Measurements from ENCODE around the gene HIKESHI.
"Not testable (repeated sequence)": the region's sequence is repeated elsewhere in the genome, so short reads cannot be mapped to it uniquely, and the experiment has no call there.

The HIKESHI gene

DNA sequence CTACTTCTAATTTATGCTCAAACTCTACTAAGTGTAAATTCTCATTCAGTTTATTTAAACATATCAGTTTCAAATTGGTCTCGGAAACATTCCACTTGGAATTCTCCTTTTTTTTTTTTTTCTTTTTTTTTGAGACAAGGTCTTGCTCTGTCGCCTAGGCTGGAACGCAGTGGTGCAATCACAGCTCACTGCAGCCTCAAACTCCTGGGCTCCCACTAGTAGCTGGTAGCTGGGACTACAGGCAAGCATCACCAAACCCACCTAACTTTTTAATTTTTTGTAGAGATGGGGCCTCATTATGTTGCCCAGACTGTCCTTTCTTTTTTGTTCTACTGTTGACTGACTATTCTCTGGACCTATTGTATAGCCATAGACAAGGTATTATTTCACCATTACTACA is 39.3 kb downstream of the HIKESHI start:
- no peak overlapping the region for H3K4me3 ChIP-seq (ENCODE audit: insufficient read depth, low read depth, low read length, poor library complexity, severe bottlenecking)
- no peaks in the 10 kb centered on the region for H3K9me3 ChIP-seq (ENCODE audit: control insufficient read depth, low read length)
- no peak overlapping the region for H3K27ac ChIP-seq (ENCODE audit: insufficient read depth, low read length, poor library complexity, severe bottlenecking)
- H3K36me3 ChIP-seq (ENCODE audit: control insufficient read depth, insufficient read depth, low read length), result peaks cover 20% of the 10 kb centered on the region
- no peaks in the 10 kb centered on the region for H3K4me1 ChIP-seq (ENCODE audit: control insufficient read depth, insufficient read depth, low read length, poor library complexity, severe bottlenecking)
- DNase-seq, result no peak
- no peaks in the 10 kb centered on the region for H3K27me3 ChIP-seq (replicated peaks; ENCODE audit: control insufficient read depth, insufficient read depth, low read length, poor library complexity, severe bottlenecking)

DNA sequence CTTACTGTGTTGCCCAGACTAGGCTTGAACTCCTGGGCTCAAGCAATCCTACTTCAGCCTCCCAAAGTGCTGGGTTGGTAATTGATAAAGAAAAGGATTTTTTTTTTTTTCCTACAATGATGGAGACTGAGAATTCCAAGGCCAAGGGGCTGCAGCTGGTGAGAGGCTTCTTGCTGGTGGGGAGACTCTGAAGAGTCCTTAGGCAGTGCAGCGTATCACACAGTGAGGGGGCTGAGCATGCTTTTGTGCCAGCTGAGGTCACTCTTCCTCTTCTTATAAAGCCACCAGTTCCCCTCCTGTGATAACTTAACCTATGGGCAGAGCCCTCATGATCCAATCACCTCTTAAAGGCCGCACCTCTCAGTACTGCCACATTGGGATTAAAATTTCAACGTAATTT is 44.5 kb downstream of the HIKESHI start:
- DNase-seq, result no peak
- Histone ChIP-seq H3K27me3 (replicated peaks; ENCODE audit: control insufficient read depth, insufficient read depth, low read length, poor library complexity, severe bottlenecking) (no peaks in the 10 kb centered on the region), H3K4me1 (ENCODE audit: control insufficient read depth, insufficient read depth, low read length, poor library complexity, severe bottlenecking) (no peaks in the 10 kb centered on the region), H3K36me3 (ENCODE audit: control insufficient read depth, insufficient read depth, low read length) (peaks cover 9% of the 10 kb centered on the region), H3K4me3 (ENCODE audit: insufficient read depth, low read depth, low read length, poor library complexity, severe bottlenecking) (no peak overlapping the region), H3K9me3 (ENCODE audit: control insufficient read depth, low read length) (no peaks in the 10 kb centered on the region), H3K27ac (ENCODE audit: insufficient read depth, low read length, poor library complexity, severe bottlenecking) (no peak overlapping the region)

DNA sequence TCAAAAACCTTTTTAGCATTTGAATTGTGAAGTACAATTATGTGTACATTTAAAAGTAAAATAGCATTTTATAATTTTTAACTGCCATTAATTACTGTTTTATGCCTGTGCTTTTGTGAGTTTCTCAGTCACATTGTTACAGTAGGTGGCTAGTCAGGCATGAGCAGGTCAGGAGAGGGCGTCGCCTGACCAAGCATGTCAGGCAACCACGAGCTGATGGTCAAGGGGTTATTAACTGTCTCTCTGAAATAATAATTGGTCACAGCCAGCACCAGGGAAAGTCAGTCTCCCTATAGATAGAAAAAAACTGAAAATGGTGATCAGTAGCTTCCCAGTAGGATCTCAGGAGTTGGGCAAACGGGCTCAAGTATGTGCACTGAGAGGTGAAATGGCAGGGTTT is 53.2 kb downstream of the HIKESHI start:
- H3K4me3 ChIP-seq (ENCODE audit: insufficient read depth, low read depth, low read length, poor library complexity, severe bottlenecking), result no peak overlapping the region
- no peaks in the 10 kb centered on the region for H3K36me3 ChIP-seq (ENCODE audit: control insufficient read depth, insufficient read depth, low read length)
- no peak for DNase-seq
- no peaks in the 10 kb centered on the region for H3K27me3 ChIP-seq (replicated peaks; ENCODE audit: control insufficient read depth, insufficient read depth, low read length, poor library complexity, severe bottlenecking)
- H3K4me1 ChIP-seq (ENCODE audit: control insufficient read depth, insufficient read depth, low read length, poor library complexity, severe bottlenecking), result no peaks in the 10 kb centered on the region
- no peaks in the 10 kb centered on the region for H3K9me3 ChIP-seq (ENCODE audit: control insufficient read depth, low read length)
- H3K27ac ChIP-seq (ENCODE audit: insufficient read depth, low read length, poor library complexity, severe bottlenecking), result no peak overlapping the region

DNA sequence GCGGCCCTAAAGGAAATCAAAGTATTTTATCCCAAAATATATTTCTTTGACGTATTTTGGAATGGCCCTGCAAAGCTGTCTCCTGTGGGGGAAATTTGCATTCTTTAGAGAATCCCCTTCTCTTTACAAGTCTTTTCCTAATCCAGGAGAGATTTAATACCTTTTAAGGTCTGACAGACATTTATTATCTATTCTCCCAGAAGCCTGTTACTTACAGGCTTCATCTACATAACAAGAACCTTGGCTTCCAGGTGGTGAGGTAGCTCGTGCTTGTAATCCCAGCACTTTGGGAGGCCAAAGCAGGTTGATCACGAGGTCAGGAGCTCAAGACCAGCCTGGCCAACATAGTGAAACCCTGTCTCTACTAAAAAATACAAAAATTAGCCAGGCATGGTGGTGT is 55.4 kb downstream of the HIKESHI start:
- H3K4me3 ChIP-seq (ENCODE audit: insufficient read depth, low read depth, low read length, poor library complexity, severe bottlenecking); H3K4me1 ChIP-seq (ENCODE audit: control insufficient read depth, insufficient read depth, low read length, poor library complexity, severe bottlenecking); H3K36me3 ChIP-seq (ENCODE audit: control insufficient read depth, insufficient read depth, low read length); H3K27ac ChIP-seq (ENCODE audit: insufficient read depth, low read length, poor library complexity, severe bottlenecking); H3K27me3 ChIP-seq (replicated peaks; ENCODE audit: control insufficient read depth, insufficient read depth, low read length, poor library complexity, severe bottlenecking); DNase-seq; H3K9me3 ChIP-seq (ENCODE audit: control insufficient read depth, low read length): not testable (repeated sequence)

DNA sequence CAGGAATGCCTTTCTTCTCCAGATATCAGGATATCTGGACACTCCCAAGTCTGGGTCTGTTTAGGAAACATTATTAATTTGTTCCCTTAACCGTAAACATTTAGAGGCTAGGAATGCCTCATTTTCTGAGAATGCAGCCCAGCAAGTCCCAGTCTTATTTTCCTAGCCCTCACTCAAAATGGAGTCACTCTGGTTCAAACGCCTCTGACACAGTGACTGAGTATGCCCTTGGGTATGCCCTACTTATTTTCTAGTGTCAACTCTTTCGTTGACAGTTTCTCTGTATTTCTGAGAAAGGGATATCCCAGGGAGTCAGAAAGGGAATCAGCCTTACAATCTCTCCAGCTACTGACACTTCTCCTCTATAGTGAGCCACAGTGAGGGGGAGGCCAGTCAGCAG is 56.7 kb downstream of the HIKESHI start:
- H3K9me3 ChIP-seq (ENCODE audit: control insufficient read depth, low read length), result no peaks in the 10 kb centered on the region
- H3K36me3 ChIP-seq (ENCODE audit: control insufficient read depth, insufficient read depth, low read length), result no peaks in the 10 kb centered on the region
- H3K4me1 ChIP-seq (ENCODE audit: control insufficient read depth, insufficient read depth, low read length, poor library complexity, severe bottlenecking), result no peaks in the 10 kb centered on the region
- DNase-seq, result no peak
- H3K4me3 ChIP-seq (ENCODE audit: insufficient read depth, low read depth, low read length, poor library complexity, severe bottlenecking), result no peak overlapping the region
- no peaks in the 10 kb centered on the region for H3K27me3 ChIP-seq (replicated peaks; ENCODE audit: control insufficient read depth, insufficient read depth, low read length, poor library complexity, severe bottlenecking)
- no peak overlapping the region for H3K27ac ChIP-seq (ENCODE audit: insufficient read depth, low read length, poor library complexity, severe bottlenecking)

DNA sequence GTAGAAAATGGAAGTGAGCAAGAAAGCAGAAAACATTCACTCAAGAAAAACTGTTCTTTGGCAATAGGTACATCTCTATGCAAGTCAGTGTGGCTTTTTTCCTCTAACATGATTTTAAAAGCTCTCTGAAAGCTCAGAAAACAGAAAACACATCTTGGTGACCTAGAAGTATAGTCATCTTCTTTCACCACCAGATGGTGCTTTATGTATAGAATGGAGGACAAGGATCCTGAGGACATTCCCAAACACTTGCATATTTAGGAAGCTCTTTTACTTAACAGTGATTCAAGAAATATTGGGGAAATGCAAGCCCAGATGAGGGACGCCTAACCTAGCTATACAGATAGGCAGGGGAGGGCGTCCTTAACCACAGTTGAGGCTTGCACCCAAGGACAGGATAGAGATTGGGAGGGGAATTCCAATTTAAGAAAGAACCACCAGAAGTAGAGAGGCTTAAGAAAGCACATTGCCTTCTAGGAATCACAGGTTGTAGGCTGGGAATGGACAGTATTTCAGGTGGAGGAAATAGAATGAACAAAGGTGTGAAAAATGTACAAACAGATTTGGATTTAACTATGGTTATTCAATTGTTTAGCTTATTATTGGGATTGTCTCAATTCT is 58.8 kb downstream of the HIKESHI start:
- Histone ChIP-seq H3K36me3 (ENCODE audit: control insufficient read depth, insufficient read depth, low read length) (no peaks in the 10 kb centered on the region), H3K27me3 (replicated peaks; ENCODE audit: control insufficient read depth, insufficient read depth, low read length, poor library complexity, severe bottlenecking) (no peaks in the 10 kb centered on the region), H3K4me1 (ENCODE audit: control insufficient read depth, insufficient read depth, low read length, poor library complexity, severe bottlenecking) (no peaks in the 10 kb centered on the region), H3K9me3 (ENCODE audit: control insufficient read depth, low read length) (no peaks in the 10 kb centered on the region), H3K4me3 (ENCODE audit: insufficient read depth, low read depth, low read length, poor library complexity, severe bottlenecking) (no peak overlapping the region), H3K27ac (ENCODE audit: insufficient read depth, low read length, poor library complexity, severe bottlenecking) (no peak overlapping the region)
- DNase-seq, result no peak

DNA sequence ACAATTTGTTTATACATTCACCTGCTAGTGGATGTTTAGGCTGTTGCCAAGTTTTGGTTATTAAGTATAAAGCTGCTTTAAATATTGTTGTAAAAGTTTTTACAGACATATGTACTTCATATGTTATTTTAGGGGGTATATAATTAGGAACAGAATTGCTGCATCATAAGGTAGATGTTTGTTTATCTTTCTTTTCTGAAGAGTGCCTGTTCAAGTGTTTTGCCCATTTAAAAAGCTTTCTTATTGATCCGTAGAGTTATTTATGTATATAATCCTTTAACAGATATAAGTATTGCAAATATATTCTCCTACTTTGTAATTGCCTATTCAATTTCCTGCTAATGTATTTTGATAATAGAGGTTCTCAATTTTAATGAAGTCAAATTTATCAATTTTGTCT is 61.4 kb downstream of the HIKESHI start:
- no peak for DNase-seq
- Histone ChIP-seq H3K4me3 (ENCODE audit: insufficient read depth, low read depth, low read length, poor library complexity, severe bottlenecking) (no peak overlapping the region), H3K27ac (ENCODE audit: insufficient read depth, low read length, poor library complexity, severe bottlenecking) (no peak overlapping the region), H3K4me1 (ENCODE audit: control insufficient read depth, insufficient read depth, low read length, poor library complexity, severe bottlenecking) (no peaks in the 10 kb centered on the region), H3K9me3 (ENCODE audit: control insufficient read depth, low read length) (no peaks in the 10 kb centered on the region), H3K27me3 (replicated peaks; ENCODE audit: control insufficient read depth, insufficient read depth, low read length, poor library complexity, severe bottlenecking) (no peaks in the 10 kb centered on the region), H3K36me3 (ENCODE audit: control insufficient read depth, insufficient read depth, low read length) (no peaks in the 10 kb centered on the region)

DNA sequence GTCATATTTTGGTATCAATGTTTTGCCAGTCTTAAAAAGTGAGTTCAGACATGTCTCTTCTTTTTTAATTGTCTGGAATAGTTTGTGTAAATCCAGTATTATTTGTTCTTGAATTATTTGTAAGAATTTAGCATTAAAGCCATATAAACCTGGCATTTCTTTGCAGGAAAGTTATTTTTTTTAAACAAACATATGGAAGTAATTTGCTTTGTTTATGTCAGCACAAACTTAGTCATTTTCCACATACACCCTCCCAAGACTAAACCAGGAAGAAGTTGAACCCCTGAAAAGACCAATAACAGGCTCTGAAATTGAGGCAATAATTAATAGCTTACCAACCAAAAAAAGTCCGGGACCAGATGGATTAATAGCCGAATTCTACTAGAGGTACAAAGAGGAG is 63.5 kb downstream of the HIKESHI start:
- Histone ChIP-seq H3K4me1 (ENCODE audit: control insufficient read depth, insufficient read depth, low read length, poor library complexity, severe bottlenecking) (no peaks in the 10 kb centered on the region), H3K4me3 (ENCODE audit: insufficient read depth, low read depth, low read length, poor library complexity, severe bottlenecking) (no peak overlapping the region), H3K27me3 (replicated peaks; ENCODE audit: control insufficient read depth, insufficient read depth, low read length, poor library complexity, severe bottlenecking) (no peaks in the 10 kb centered on the region), H3K36me3 (ENCODE audit: control insufficient read depth, insufficient read depth, low read length) (no peaks in the 10 kb centered on the region), H3K9me3 (ENCODE audit: control insufficient read depth, low read length) (no peaks in the 10 kb centered on the region), H3K27ac (ENCODE audit: insufficient read depth, low read length, poor library complexity, severe bottlenecking) (no peak overlapping the region)
- DNase-seq, result no peak

DNA sequence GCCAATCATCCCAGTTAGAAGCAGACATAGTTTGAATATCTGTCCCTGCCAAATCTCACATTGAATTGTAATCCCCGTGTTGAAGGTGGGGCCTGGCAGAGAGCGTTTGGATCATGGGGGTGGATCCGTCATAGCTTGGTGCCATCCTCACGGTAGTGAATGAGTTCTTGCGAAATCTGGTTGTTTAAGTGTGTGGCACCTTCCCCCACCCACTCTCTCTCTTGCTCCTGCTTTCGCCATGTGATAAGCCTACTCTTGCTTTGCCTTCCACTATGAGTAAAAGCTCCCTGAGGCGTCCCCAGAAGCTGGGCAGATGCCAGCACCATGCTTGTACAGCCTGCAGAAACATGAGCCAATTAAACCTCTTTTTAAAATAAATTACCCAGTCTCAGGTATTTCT is 67.6 kb downstream of the HIKESHI start:
- no peak overlapping the region for H3K4me3 ChIP-seq (ENCODE audit: insufficient read depth, low read depth, low read length, poor library complexity, severe bottlenecking)
- H3K9me3 ChIP-seq (ENCODE audit: control insufficient read depth, low read length), result no peaks in the 10 kb centered on the region
- no peak for DNase-seq
- no peak overlapping the region for H3K27ac ChIP-seq (ENCODE audit: insufficient read depth, low read length, poor library complexity, severe bottlenecking)
- H3K27me3 ChIP-seq (replicated peaks; ENCODE audit: control insufficient read depth, insufficient read depth, low read length, poor library complexity, severe bottlenecking), result no peaks in the 10 kb centered on the region
- H3K4me1 ChIP-seq (ENCODE audit: control insufficient read depth, insufficient read depth, low read length, poor library complexity, severe bottlenecking), result no peaks in the 10 kb centered on the region
- H3K36me3 ChIP-seq (ENCODE audit: control insufficient read depth, insufficient read depth, low read length), result no peaks in the 10 kb centered on the region

DNA sequence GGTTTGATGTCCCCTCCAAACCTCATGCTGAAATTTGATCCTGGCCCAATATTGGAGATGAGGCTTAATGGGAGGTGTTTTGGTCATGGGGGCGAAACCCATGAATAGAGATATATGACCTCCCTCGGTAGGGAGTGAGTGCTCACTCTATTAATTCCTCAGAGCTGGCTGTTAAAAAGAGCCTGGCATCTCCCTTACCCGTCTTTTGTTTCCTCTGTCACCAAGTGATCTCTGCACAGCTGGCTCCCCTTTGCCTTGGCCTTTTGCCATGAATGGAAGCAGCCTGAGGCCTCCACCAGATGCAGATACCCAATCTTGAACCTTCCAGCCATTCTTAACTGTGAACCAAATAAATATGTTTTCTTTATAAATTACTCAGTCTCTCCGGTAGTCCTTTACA is 68.1 kb downstream of the HIKESHI start:
- H3K36me3 ChIP-seq (ENCODE audit: control insufficient read depth, insufficient read depth, low read length), result no peaks in the 10 kb centered on the region
- no peaks in the 10 kb centered on the region for H3K4me1 ChIP-seq (ENCODE audit: control insufficient read depth, insufficient read depth, low read length, poor library complexity, severe bottlenecking)
- DNase-seq, result no peak
- no peak overlapping the region for H3K4me3 ChIP-seq (ENCODE audit: insufficient read depth, low read depth, low read length, poor library complexity, severe bottlenecking)
- H3K27ac ChIP-seq (ENCODE audit: insufficient read depth, low read length, poor library complexity, severe bottlenecking), result no peak overlapping the region
- H3K27me3 ChIP-seq (replicated peaks; ENCODE audit: control insufficient read depth, insufficient read depth, low read length, poor library complexity, severe bottlenecking), result no peaks in the 10 kb centered on the region
- H3K9me3 ChIP-seq (ENCODE audit: control insufficient read depth, low read length), result no peaks in the 10 kb centered on the region

Data from effector memory CD4-positive, alpha-beta T cell (primary cell).